ENCODE measurements around the gene DNLZ. TPM values are rescaled to one million over a fixed set of nuclear protein-coding genes. Genes with fewer than 3 reads are reported as not detected.

DNLZ gene
- total RNA-seq, 1 donor: 6.1 TPM

DNA sequence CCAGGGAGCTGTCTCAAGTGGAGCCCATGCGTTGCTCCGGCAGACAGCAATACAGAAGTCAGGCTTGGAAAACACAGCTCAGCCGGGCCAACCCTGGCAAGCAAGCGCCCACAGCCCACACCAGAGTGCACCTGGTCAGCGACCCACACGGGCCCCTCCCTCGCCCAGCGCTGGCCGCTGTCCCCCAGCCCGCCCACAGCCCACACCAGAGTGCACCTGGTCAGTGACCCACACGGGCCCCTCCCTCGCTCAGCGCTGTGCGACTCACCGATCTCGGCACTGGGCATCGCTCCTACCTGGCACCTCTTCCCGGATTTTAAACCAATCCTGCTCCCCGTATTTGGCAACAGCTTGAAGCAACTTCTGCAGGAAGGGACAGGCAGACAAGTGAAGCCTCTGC, 23.7 kb upstream of the DNLZ start:
- DNase-seq (ENCODE audit: low read depth): no peak
- TF ChIP-seq, protein P1, sequence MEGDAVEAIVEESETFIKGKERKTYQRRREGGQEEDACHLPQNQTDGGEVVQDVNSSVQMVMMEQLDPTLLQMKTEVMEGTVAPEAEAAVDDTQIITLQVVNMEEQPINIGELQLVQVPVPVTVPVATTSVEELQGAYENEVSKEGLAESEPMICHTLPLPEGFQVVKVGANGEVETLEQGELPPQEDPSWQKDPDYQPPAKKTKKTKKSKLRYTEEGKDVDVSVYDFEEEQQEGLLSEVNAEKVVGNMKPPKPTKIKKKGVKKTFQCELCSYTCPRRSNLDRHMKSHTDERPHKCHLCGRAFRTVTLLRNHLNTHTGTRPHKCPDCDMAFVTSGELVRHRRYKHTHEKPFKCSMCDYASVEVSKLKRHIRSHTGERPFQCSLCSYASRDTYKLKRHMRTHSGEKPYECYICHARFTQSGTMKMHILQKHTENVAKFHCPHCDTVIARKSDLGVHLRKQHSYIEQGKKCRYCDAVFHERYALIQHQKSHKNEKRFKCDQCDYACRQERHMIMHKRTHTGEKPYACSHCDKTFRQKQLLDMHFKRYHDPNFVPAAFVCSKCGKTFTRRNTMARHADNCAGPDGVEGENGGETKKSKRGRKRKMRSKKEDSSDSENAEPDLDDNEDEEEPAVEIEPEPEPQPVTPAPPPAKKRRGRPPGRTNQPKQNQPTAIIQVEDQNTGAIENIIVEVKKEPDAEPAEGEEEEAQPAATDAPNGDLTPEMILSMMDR (IDR thresholded peaks at IDR 0.05; ENCODE audit: insufficient read depth, low read length): no peak
- no peak overlapping the region for H3K4me3 ChIP-seq (ENCODE audit: low read depth, low read length)

- H3K4me3 ChIP-seq (ENCODE audit: low read depth, low read length): no peak overlapping the region
Measured at GRCh38 chr9:136386018-136386417, 22.5 kb upstream of the DNLZ start.

GRCh38 chr9:136385015-136385414, 21.5 kb upstream of the DNLZ start:
- no peak for DNase-seq (ENCODE audit: low read depth)
- no peak overlapping the region for H3K4me3 ChIP-seq (ENCODE audit: low read depth, low read length)
- TF ChIP-seq, protein P1 (IDR thresholded peaks at IDR 0.05; ENCODE audit: insufficient read depth, low read length): no peak

More at GRCh38 chr9:136386018-136386417, 22.5 kb upstream of the DNLZ start:
- no peak for DNase-seq (ENCODE audit: low read depth)
- TF ChIP-seq, protein P1 (IDR thresholded peaks at IDR 0.05; ENCODE audit: insufficient read depth, low read length): no peak

DNA sequence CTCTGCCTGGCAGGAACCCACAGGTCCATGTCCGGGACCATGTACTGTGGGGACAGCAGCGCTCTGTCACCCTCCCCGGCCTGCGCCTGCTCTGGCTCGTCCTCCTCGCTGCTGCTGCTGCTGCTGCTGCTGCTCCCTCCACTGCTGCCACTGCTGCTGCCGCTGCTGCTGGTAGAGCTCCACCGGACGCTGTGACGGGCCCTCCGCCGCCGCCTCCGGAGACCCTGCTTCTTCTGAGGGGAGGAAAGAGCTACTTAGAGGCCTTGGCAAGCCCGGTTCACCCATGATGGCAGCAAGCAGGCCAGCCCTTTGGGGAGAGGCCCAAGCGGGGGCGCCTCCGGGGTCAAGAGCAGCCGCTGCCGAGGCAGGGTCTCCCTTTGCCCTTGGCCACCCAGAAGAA, 19.9 kb upstream of the DNLZ start:
- no peak for DNase-seq (ENCODE audit: low read depth)
- TF ChIP-seq, protein P1 (IDR thresholded peaks at IDR 0.05; ENCODE audit: insufficient read depth, low read length): no peak
- no peak overlapping the region for H3K4me3 ChIP-seq (ENCODE audit: low read depth, low read length)

- no peak for DNase-seq (ENCODE audit: low read depth)
- TF ChIP-seq, protein P1 (IDR thresholded peaks at IDR 0.05; ENCODE audit: insufficient read depth, low read length): no peak
- H3K4me3 ChIP-seq (ENCODE audit: low read depth, low read length): no peak overlapping the region
Measured at GRCh38 chr9:136381966-136382513, 18.5 kb upstream of the DNLZ start.

GRCh38 chr9:136381311-136381710, 17.8 kb upstream of the DNLZ start:
- no peak overlapping the region for H3K4me3 ChIP-seq (ENCODE audit: low read depth, low read length)
- TF ChIP-seq, protein P1 (IDR thresholded peaks at IDR 0.05; ENCODE audit: insufficient read depth, low read length): no peak
- DNase-seq (ENCODE audit: low read depth): no peak

DNA sequence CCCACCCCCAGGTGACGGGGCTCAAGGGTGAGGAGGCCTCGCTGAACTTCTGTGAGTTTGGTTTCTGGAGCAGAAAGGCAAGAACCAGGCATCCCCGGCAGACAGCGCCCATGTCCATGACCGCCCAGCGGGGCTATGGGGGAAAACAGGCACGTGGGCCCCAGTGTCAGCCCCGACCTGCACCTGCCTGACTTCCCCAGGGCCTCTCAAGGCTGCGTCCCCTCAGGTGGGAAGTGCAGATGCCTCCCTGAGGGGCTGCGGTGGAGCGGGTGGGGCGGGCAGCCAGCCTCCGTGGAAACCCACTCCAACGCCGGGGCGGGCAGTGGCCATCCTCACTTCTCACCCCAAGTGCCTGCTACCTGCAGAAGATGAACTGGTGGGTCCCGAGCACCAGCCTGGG, 16.8 kb upstream of the DNLZ start:
- DNase-seq (ENCODE audit: low read depth): no peak
- TF ChIP-seq, protein P1 (IDR thresholded peaks at IDR 0.05; ENCODE audit: insufficient read depth, low read length): no peak

More for the DNA sequence above, 16.8 kb upstream of the DNLZ start:
- H3K4me3 ChIP-seq (ENCODE audit: low read depth, low read length): no peak overlapping the region

Data from fibroblast of the aortic adventitia (primary cell).